ACC112 (cell line): ENCODE results near the gene AQP5.
A peak's percentile ranks its signal among the peaks of the same experiment; 100 is the strongest.

Experiments
- H2AFZ ChIP-seq: fragments of 200-600 bp; sonication (generic); one replicate; pipeline ENCODE4 v1.6.0; 2017; ENCODE audit warnings: antibody characterized with exemption, low read length; ENCODE audit not compliant: unreplicated experiment
- H3K27ac ChIP-seq: fragments of 200-600 bp; sonication (generic); 2 replicates; pipeline ENCODE4 v1.5.1; 2014; ENCODE audit warnings: low read depth, mild to moderate bottlenecking, antibody characterized with exemption, low read length, moderate library complexity
- H3K27me3 ChIP-seq: fragments of 200-600 bp; sonication (generic); 2 replicates; pipeline ENCODE4 v1.6.1; 2014; ENCODE audit warnings: mild to moderate bottlenecking, antibody characterized with exemption, low read length, moderate library complexity, mixed read lengths; ENCODE audit not compliant: insufficient read depth
- H3K36me3 ChIP-seq: fragments of 200-600 bp; sonication (generic); 2 replicates; pipeline ENCODE4 v1.6.1; 2016; ENCODE audit warnings: mild to moderate bottlenecking, antibody characterized with exemption, low read length, moderate library complexity, mixed read lengths; ENCODE audit not compliant: insufficient read depth
- H3K4me1 ChIP-seq: fragments of 200-600 bp; sonication (generic); one replicate; pipeline ENCODE4 v1.6.1; 2016; ENCODE audit warnings: low read length, mixed read lengths; ENCODE audit not compliant: insufficient read depth, unreplicated experiment, control insufficient read depth
- H3K4me3 ChIP-seq: fragments of 200-600 bp; sonication (generic); 2 replicates; pipeline ENCODE4 v1.5.1; 2014; ENCODE audit warnings: mild to moderate bottlenecking, low read depth, low read length
- H3K79me2 ChIP-seq: fragments of 200-600 bp; sonication (generic); one replicate; pipeline ENCODE4 v1.6.0; 2016; ENCODE audit warnings: low read length; ENCODE audit not compliant: control insufficient read depth, unreplicated experiment, insufficient read depth

AQP5 gene

DNA sequence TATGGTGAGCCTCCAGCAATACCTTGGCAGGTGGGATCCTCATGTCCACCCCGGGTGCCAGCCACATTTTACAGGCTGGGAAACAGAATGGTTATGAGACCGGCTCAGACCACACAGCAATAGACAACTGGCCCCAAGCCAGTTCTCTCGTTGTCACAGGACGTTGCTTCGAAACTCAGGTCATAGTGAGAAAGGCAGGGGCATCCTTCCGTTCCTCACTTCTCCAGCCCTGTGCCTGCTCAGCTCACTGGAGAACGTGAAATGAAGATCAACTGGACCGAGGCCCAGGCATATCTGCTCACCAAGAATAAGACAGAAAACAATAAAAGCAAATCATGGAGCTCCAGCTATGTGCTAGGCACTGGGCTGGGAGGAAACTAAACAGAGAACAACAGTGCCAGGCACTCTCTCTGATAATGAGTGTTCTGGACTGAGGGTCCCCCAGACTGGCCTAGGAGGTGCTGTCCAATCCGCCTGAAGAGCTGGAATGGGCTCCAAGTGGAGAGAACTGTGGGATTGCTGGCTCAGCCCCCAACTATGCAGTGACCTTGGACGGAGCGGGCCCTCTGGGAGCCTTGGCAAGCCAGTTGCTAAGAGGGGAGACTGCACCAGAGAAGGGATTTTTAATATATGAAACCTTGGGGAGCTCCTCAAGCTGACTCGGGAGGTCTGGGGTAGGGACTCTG is 39.2 kb upstream of the AQP5 start:
- no peak overlapping the region for H3K4me3 ChIP-seq
- no peak overlapping the region for H2AFZ ChIP-seq
- H3K27ac ChIP-seq, result no peak overlapping the region
- no peaks in the 10 kb centered on the region for H3K36me3 ChIP-seq
- no peaks in the 10 kb centered on the region for H3K27me3 ChIP-seq
- no peaks in the 10 kb centered on the region for H3K79me2 ChIP-seq
- H3K4me1 ChIP-seq, result peaks cover 26% of the 10 kb centered on the region

DNA sequence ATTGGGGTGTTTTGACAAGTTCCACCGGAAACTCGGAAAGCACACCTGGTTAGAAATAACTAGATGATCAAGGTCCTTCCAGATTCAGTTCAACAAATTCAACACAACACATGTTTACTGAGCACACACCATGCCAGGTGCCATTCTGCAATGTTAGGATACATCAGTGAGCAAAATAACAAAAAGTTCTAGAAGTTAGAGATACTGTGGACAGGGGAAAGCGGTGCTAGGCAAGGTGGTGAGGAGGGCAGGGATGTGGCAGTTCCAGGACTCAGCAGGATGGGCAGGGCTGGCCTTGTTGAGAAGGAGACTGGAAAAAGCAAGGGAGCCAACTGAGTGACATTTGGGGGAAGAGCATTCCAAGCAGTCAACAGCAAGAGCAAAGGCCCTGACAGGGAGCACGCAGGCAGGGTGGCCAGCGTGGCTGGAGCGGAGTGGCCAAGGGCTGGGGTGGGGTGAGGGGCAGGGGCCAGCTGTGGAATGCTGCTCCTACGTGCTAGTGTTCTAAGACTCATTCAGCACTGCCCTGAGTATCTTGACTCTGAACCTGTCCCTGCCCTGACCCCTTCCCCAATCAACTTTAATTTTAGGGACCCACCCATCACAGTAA is 38.5 kb upstream of the AQP5 start:
- Histone ChIP-seq H2AFZ (no peak overlapping the region), H3K27ac (no peak overlapping the region), H3K27me3 (no peaks in the 10 kb centered on the region), H3K36me3 (no peaks in the 10 kb centered on the region), H3K79me2 (no peaks in the 10 kb centered on the region), H3K4me1 (peaks cover 26% of the 10 kb centered on the region), H3K4me3 (no peak overlapping the region)

DNA sequence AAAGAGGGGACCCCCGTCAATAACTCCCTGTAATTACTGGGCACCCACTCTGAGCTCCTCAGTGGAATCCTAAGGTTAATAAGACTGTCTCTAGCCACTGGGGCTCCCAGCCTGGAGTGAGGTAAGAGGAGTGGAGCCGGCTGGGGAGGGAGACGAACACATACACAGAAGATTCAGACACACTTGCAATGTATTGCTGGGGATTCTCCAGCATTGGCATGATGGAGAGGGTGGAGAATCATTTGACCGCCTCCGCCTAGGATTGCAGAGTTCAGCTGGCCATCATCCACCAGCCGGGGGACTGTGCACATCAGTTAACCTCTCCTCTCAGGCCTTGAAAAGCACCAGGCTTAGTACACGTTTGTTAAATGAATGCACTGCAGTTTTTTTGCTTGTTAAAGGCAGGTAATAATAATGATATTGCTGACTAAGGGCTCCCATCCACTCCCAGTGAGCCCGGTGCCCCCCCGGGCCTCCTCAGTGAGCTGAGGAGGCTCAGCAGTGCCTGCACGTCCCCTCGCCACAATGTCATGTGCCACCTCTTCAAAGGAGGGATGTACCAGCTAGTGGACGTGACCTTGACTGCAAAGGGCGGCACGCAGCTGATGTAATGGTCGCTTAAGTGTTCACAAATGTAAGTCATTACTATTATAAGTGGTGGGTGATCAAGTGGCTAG is 37.7 kb upstream of the AQP5 start:
- no peaks in the 10 kb centered on the region for H3K27me3 ChIP-seq
- no peaks in the 10 kb centered on the region for H3K79me2 ChIP-seq
- no peak overlapping the region for H3K27ac ChIP-seq
- H3K4me1 ChIP-seq, result peaks cover 26% of the 10 kb centered on the region
- H3K4me3 ChIP-seq, result no peak overlapping the region
- no peak overlapping the region for H2AFZ ChIP-seq
- H3K36me3 ChIP-seq, result no peaks in the 10 kb centered on the region

DNA sequence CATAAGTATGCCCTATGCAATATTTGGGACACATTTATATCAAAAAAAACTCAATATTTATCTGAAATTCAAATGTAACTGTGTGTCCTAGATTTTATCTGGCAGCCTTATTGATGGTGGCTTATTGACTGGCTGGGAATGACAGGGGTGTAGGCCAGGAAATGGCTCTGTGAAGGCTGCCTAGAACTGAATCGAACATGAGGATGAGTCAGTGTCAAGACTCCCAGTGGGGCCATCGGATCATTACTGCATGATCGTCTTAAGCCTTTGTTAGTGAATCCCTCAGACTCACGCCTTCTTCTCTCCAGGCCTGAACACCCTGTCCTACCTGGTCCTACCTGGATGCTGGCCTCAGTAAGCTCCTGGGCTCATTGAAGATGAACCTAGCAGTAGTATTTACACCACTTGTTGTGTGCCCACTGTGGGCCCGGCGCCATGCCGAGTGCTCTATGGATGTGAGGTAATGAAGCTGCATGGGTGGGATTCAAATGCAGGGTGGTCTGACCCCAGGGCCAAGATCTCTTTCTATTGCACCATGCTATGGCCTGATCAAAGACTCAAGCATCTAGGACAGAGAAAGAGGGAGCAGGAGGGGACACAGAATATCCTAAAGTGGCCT is 36.9 kb upstream of the AQP5 start:
- Histone ChIP-seq H3K27me3 (no peaks in the 10 kb centered on the region), H3K4me3 (no peak overlapping the region), H3K4me1 (peaks cover 23% of the 10 kb centered on the region), H3K27ac (no peak overlapping the region), H3K79me2 (no peaks in the 10 kb centered on the region), H3K36me3 (no peaks in the 10 kb centered on the region), H2AFZ (no peak overlapping the region)

DNA sequence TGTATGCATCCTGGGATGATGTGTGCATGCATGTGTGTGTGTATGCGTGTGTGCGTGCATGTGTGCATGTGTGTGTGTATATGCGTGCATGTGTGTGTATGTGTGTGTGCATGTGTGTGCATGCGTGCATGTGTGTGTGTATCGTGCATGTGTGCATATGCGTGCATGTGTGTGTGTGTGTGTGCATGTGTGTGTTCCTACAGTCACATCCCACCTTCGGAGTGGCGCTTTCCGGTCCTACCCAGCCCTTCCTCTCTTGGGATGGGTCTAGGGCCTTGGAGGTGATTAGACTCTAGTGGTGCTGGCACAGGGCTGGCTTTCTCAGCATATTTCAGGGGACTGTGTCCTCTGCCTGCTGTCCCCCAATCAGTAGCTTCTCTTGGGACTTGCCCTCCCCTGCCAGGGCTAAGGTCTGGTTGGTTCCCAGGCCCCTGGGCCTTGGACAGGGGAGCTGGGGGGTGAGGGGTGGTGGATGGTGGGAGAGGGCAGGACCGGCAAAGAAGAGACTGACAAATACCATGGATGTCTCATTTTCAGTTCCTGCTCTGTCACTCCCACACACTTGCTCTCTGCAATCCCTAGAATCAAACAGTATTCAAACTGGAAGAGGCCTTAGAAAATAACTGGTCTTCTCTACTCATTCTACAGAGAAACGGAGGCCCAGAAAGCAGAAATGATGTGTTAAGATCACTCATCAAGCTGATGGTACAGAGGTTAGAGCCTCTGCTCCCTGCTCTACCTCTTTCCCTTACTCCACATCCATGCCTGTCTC is 36.1 kb upstream of the AQP5 start:
- Histone ChIP-seq H2AFZ (no peak overlapping the region), H3K27ac (no peak overlapping the region), H3K4me1 (peaks cover 19% of the 10 kb centered on the region), H3K36me3 (no peaks in the 10 kb centered on the region), H3K4me3 (no peak overlapping the region), H3K79me2 (no peaks in the 10 kb centered on the region), H3K27me3 (no peaks in the 10 kb centered on the region)

DNA sequence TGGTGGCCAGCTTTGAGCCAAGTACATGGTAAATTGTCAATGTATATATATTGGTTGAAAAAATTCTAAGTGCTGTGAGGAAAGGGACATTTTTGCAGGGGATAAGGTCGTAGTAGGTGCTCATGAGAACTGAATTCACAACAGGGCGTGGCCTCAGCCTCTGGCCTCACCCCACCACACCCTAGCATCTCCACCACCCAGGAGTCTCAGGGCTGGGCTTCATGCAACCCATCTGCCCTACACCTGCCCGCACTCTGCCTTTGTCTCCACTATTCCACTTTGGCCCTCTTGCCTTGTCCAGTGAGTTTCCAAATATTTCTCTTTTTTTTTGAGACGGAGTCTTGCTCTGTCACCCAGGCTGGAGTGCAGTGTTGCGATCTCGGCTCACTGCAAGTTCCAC is 33.2 kb upstream of the AQP5 start:
- Histone ChIP-seq H3K79me2 (no peaks in the 10 kb centered on the region), H3K27ac (no peak overlapping the region), H3K36me3 (no peaks in the 10 kb centered on the region), H3K4me3 (no peak overlapping the region), H2AFZ (no peak overlapping the region), H3K4me1 (peaks cover 16% of the 10 kb centered on the region), H3K27me3 (no peaks in the 10 kb centered on the region)

DNA sequence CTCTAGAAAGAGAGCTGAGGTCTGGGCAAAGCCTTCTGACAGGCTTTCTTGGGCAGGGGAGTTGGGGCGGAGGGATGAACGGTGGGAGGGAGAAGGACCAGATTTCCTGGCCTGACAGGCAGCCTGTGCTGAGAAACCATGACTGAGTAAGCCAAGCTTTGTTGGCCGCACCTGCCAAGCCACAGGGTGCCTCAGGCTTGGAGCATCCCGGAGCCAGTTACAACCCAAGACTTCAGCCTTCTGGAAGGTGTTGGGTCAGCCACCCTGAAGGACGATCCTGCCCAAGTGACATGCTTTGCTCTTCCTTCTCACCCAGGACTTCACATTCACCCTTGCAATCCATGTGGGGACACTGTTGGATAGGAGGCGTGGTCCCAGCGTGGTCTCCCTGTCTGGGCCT is 32.1 kb upstream of the AQP5 start:
- Histone ChIP-seq H3K4me3 (no peak overlapping the region), H3K36me3 (no peaks in the 10 kb centered on the region), H3K27me3 (no peaks in the 10 kb centered on the region), H2AFZ (no peak overlapping the region), H3K4me1 (peaks cover 16% of the 10 kb centered on the region), H3K79me2 (no peaks in the 10 kb centered on the region), H3K27ac (no peak overlapping the region)

DNA sequence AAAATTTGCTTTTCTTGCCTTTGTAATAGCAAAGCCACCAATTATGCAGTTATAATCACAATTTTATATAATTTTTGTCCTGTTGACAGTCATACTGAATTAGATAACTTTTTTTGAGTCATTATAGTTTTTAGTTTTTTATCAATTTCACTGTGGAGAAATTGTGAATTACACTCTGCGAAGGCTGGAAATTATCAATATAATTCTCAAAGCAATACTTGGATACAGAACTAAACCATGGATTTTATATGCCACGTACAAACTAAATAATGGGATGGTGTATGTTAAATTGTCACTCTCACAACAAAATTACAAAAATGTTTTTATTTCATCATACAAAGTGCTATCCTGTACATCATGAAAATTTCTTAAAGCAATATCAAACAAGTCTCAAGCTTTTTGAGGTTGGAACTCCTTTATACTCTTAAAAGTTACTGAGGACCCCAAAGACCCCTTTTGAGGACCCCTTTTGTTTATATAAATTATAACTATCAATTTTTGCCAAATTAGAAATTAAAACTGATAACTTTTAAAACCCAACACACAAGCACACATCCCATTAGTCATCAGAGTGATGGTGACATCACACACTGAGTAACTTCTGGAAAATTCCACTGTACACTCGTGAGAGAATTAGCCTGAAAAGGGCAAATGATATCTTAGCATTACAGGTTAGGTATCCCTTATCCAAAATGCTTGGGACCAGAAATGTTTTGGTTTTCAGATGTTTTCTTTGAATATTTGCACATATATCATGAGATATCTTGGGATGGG is 31.0 kb upstream of the AQP5 start:
- Histone ChIP-seq H3K36me3 (no peaks in the 10 kb centered on the region), H2AFZ (peak overlapping the region; percentile 10), H3K27me3 (no peaks in the 10 kb centered on the region), H3K27ac (peak overlapping the region; percentile 27; the same call in 1 of the 2 replicates), H3K4me3 (no peak overlapping the region), H3K4me1 (peaks cover 16% of the 10 kb centered on the region), H3K79me2 (no peaks in the 10 kb centered on the region)

DNA sequence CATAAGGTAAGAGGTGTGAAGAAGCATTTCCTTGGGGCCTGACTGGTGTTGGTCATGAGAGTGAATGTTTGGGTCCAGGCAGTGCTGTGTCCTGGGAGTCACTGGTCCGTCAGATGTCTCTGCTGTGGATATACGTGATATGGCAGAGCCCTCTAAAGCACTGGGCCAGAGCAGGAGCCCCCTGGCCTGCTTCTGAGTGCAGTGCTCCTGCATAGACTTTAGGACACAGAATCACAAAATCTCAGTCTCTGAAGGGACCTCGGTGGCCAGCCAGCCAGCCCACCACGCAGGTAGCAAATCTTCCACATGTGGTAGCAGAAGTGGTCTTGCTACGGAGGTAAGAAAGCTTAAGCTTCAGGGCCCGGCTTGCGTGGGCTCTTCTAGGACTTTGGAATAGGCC is 29.6 kb upstream of the AQP5 start:
- Histone ChIP-seq H3K27ac (no peak overlapping the region), H3K4me3 (no peak overlapping the region), H2AFZ (no peak overlapping the region), H3K27me3 (no peaks in the 10 kb centered on the region), H3K79me2 (no peaks in the 10 kb centered on the region), H3K4me1 (peaks cover 16% of the 10 kb centered on the region), H3K36me3 (no peaks in the 10 kb centered on the region)
